Osteoblast (primary cell): ENCODE measurements around the gene ANGPTL2. TPM values are rescaled to one million over a fixed set of nuclear protein-coding genes. Genes with fewer than 3 reads are reported as not detected.

Experiments
- DNase-seq: peaks from one replicate; pipeline ENCODE4 v3.0.0; 2011; ENCODE audit warnings: low spot score, mixed read lengths; ENCODE audit not compliant: insufficient read length; ENCODE audit errors: missing footprints
- H2AFZ ChIP-seq: 2 replicates; pipeline ENCODE4 v1.6.0; 2011; ENCODE audit warnings: mild to moderate bottlenecking, low read length
- H3K27ac ChIP-seq: 2 replicates; pipeline ENCODE4 v1.5.1; 2011; ENCODE audit warnings: mild to moderate bottlenecking, low read depth, low read length, moderate library complexity
- H3K27me3 ChIP-seq: 2 replicates; pipeline ENCODE4 v1.6.0; 2012; ENCODE audit warnings: mild to moderate bottlenecking, control low read depth, inconsistent platforms, low read length, moderate library complexity; ENCODE audit not compliant: insufficient read depth
- H3K36me3 ChIP-seq: 2 replicates; pipeline ENCODE4 v1.5.1; 2011; ENCODE audit warnings: mild to moderate bottlenecking, low read length, control low read depth, moderate library complexity; ENCODE audit not compliant: insufficient read depth
- H3K4me1 ChIP-seq: 2 replicates; pipeline ENCODE4 v1.5.1; 2011; ENCODE audit warnings: mild to moderate bottlenecking, low read length, control low read depth, moderate library complexity; ENCODE audit not compliant: insufficient read depth
- H3K4me2 ChIP-seq: 2 replicates; pipeline ENCODE4 v1.6.0; 2011; ENCODE audit warnings: mild to moderate bottlenecking, low read length; ENCODE audit not compliant: insufficient read depth
- H3K4me3 ChIP-seq: fragments of 200-600 bp; sonication (generic); 3 replicates; pipeline ENCODE4 v1.5.1; 2012; ENCODE audit warnings: mild to moderate bottlenecking, low read length, inconsistent platforms; ENCODE audit not compliant: insufficient read depth
- H3K79me2 ChIP-seq: 2 replicates; pipeline ENCODE4 v1.6.0; 2012; ENCODE audit warnings: mild to moderate bottlenecking, low read length, control low read depth, inconsistent platforms; ENCODE audit not compliant: insufficient read depth
- H3K9me3 ChIP-seq: 2 replicates; pipeline ENCODE4 v1.5.1; 2011; ENCODE audit warnings: low read depth, low read length, control low read depth
- H4K20me1 ChIP-seq: 2 replicates; pipeline ENCODE4 v1.6.0; 2012; ENCODE audit warnings: mild to moderate bottlenecking, low read length, control low read depth; ENCODE audit not compliant: insufficient read depth
- CTCF ChIP-seq: IDR thresholded peaks from 2 replicates; pipeline ENCODE4 v1.5.1; 2011; ENCODE audit warnings: mild to moderate bottlenecking, low read depth, low read length, moderate library complexity; ENCODE audit errors: extremely low read depth
- total RNA-seq: library from RNA; depleted of rRNA; stranded (reverse); fragments of >200 nt; gene quantifications from 2 replicates; pipeline ENCODE4 v1.2.3, GENCODE V29; 2012

ANGPTL2 gene
- total RNA-seq, 1 donor: 39.8 TPM

GRCh38 chr9:127083138-127083980 lies 39.1 kb downstream of the ANGPTL2 start:
- DNase-seq: no peak
- H3K27me3 ChIP-seq: no peaks in the 10 kb centered on the region
- no peaks in the 10 kb centered on the region for H3K4me1 ChIP-seq
- H3K9me3 ChIP-seq: no peaks in the 10 kb centered on the region
- no peak overlapping the region for H3K4me2 ChIP-seq
- H3K27ac ChIP-seq: no peak overlapping the region
- no peak overlapping the region for H3K4me3 ChIP-seq
- H3K36me3 ChIP-seq: no peaks in the 10 kb centered on the region
- H2AFZ ChIP-seq: no peak overlapping the region
- no peak for TF ChIP-seq CTCF
- H3K79me2 ChIP-seq: no peaks in the 10 kb centered on the region
- H4K20me1 ChIP-seq: no peaks in the 10 kb centered on the region

- H3K36me3 ChIP-seq: no peaks in the 10 kb centered on the region
- no peak for DNase-seq
- H2AFZ ChIP-seq: no peak overlapping the region
- H3K27me3 ChIP-seq: peaks cover 7% of the 10 kb centered on the region
- no peak for TF ChIP-seq CTCF
- no peaks in the 10 kb centered on the region for H3K9me3 ChIP-seq
- H3K4me1 ChIP-seq: no peaks in the 10 kb centered on the region
- H3K4me3 ChIP-seq: no peak overlapping the region
- H3K79me2 ChIP-seq: no peaks in the 10 kb centered on the region
- no peak overlapping the region for H3K4me2 ChIP-seq
- H3K27ac ChIP-seq: no peak overlapping the region
- no peaks in the 10 kb centered on the region for H4K20me1 ChIP-seq
Observed at GRCh38 chr9:127081250-127082185, 40.9 kb downstream of the ANGPTL2 start.

- Histone ChIP-seq H3K4me2 (no peak overlapping the region), H3K36me3 (no peaks in the 10 kb centered on the region), H3K79me2 (no peaks in the 10 kb centered on the region), H3K4me3 (no peak overlapping the region), H3K4me1 (no peaks in the 10 kb centered on the region), H3K9me3 (no peaks in the 10 kb centered on the region), H3K27me3 (peaks cover 7% of the 10 kb centered on the region), H4K20me1 (no peaks in the 10 kb centered on the region), H2AFZ (no peak overlapping the region), H3K27ac (no peak overlapping the region)
- no peak for TF ChIP-seq CTCF
- no peak for DNase-seq
Observed at GRCh38 chr9:127079446-127080140, 42.8 kb downstream of the ANGPTL2 start.
